GM18868 (cell line): ENCODE measurements around the gene JCAD.
"Not testable (repeated sequence)": the region's sequence is repeated elsewhere in the genome, so short reads cannot be mapped to it uniquely, and the experiment has no call there.

Experiments
- ATAC-seq: cut with Tn5 transposase; IDR thresholded peaks from one replicate; pipeline ENCODE4 v1.9.1; 2021; ENCODE audit warnings: mild to moderate bottlenecking, moderate library complexity; ENCODE audit not compliant: unreplicated experiment

The JCAD gene

DNA sequence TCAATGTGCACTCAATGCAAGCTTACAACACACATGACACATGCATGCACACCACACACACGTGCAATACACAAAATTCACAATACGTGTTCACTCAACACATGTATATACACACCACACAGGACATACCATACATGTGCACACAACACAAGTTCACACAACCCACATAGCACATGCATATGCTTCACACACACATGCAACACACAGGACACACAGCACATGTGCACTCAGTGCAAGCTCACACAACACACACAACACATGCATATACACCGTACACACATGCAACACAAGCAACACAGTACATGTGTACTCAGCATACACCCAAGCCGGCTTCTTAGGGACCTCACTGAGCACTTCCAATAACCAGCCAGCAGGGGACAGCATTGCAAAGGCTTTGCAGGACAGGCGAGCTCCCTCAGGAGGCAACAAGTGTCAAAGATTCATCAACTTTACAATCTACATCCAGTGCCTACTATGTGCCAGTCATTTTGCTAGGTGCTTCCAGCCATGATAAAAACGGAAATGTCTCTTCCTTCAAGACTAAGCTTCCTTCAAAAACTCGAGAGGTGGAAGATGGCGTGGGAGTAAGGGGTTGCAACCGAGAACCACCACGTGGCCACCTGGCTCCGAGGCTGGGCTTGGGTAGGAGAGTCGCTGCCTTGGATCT is 61.1 kb downstream of the JCAD start:
- peak; percentile 85 for ATAC-seq

DNA sequence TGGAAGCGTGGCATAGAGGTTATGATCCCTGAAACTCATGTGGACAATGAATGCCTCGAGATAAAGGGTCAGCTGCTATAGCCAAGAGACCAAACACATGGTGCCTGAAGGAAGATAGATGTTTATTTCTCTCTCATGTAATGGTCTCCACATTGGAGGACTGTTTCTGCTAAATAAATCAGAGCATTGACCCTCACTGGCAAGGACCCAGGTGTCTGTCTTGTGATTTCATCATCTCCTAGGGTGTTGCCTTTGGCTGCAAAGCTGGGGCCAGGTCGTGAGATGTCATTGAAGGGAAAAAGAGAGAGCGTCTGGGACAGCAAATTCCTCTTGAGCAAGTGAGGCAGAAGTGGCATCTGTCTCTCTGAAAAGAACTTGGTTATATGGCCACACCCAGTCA is 64.6 kb downstream of the JCAD start:
- no peak for ATAC-seq

DNA sequence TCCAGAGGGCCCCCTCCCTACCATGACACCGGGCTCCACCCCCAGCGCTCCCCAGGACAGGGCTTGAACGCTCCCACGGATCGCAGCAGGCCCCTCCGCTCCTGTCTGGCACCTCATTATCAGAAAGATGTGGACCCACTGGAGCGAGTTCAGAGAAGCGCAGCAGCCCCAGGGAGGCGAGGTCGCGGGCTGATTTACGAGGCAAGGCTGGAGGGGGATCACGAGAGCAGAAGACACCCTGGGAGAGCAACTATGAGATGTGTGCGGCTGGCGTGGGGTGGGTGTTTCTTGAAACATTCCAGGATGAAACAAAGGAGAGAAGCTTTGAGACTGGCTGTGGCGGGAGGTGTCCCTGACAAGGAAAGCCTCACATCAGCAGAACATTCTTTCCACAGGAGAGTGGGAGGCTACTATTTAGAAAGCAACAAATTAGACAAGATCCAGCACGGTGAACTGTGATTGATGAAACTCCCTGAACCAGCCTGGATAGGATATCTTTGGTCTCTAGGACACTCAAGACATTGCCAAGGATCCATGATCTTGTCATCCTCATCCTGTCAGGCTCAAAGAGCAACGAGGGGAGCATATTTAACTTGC is 66.0 kb downstream of the JCAD start:
- no peak for ATAC-seq

DNA sequence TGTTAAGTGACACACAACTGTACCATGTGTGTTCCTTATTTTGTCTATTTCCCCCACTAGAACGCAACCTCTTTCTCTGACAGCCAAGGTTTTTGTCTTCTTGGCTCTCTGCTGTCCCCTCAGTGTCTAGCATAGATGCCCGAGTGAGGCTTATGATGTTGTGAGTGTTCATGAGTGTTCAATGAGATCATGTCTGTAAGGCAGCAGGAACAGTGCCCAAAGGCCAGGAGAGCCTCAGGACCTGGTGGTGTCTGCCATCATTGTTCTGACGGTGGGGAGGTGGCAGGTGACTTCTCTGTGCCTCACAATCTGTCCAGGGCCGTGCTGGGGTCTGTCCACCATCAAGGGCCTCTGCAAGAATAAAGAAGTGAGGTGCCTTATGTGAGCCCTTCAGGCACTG is 66.5 kb downstream of the JCAD start:
- ATAC-seq = no peak

DNA sequence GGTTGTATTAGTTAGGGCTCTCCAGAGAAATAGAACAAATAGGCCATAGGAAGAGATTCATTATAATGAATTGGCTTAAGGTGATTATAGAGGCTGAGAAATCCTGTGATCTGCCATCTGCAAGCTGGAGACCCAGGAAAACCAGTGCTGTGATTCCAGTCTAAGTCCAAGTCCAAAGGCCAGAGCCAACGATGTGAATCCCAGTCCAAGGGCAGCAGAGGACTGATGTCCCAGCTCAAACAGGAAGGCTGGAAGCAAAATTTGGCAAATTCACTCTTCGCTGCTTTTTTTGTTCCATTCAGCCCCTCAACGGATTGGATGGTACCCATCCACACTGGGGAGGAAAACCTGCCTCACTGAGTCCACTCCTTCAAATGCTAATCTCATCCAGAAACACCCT is 68.0 kb downstream of the JCAD start:
- no peak for ATAC-seq

- ATAC-seq = no peak
Measured at GRCh38 chr10:29987471-29987870, 71.9 kb downstream of the JCAD start.

- no peak for ATAC-seq
Measured at GRCh38 chr10:29982997-29983648, 76.3 kb downstream of the JCAD start.

DNA sequence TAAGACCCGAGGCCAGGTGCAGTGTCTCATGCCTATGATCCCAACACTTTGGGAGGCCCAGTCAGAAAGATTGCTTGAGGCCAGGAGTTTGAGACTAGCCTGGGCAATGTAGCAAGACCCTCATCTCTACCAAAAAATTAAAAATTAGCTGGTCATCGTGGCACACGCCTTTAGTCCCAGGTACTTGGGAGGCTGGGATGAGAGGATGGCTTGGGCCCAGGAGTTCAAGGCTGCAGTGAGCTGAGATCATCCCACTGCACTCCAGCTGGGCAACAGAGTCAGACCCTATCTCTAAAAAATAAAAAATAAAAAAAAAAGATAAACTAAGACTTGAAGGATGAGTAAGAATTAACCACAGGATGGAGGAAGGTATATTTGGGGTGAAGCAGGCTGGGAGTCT is 77.9 kb downstream of the JCAD start:
- no peak for ATAC-seq

- ATAC-seq = no peak
Measured at GRCh38 chr10:29980084-29980483, 79.3 kb downstream of the JCAD start.

DNA sequence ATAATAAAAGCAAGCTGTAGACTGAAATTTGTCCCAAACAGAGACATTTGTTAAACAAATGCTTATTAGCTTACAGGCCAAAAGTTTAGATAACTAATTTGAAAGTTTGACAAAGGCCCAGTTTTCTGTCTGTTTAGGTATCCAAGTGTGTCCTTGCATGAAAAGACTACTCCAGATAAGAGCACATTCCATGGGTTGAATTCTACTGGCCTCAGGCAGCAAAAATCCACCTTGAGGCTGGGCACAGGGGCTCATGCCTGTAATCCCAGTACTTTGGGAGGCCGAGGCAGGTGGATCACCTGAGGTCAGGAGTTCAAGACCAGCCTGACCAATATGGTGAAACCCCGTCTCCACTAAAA is 80.0 kb downstream of the JCAD start:
- not testable (repeated sequence) for ATAC-seq

- ATAC-seq = no peak
Measured at GRCh38 chr10:29977171-29977570, 82.2 kb downstream of the JCAD start.

DNA sequence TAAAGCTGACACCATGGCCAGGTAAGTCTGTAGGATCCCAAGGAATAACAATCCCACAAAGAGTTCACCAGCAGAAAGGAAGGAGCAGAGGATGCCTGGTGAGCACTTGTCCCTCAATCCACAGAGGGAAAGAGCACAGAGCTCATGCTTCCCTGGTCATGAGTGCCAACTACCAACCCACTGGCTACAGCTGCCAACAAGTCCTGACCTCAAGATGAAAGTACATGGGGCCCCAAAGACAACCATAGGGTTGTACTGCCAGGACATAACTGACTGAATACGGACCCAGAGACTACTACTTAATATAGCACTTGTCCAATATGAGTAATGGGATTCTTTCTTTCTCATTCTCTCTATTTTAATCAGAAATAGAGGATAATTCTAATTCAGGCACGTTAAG is 83.3 kb downstream of the JCAD start:
- ATAC-seq = no peak

GRCh38 chr10:29974773-29975172 is 84.6 kb downstream of the JCAD start:
- ATAC-seq = no peak

GRCh38 chr10:29973921-29974320 is 85.5 kb downstream of the JCAD start:
- ATAC-seq = no peak

GRCh38 chr10:29970576-29970975 is 88.8 kb downstream of the JCAD start:
- ATAC-seq = no peak

GRCh38 chr10:29970012-29970396 is 89.4 kb downstream of the JCAD start:
- ATAC-seq = no peak

DNA sequence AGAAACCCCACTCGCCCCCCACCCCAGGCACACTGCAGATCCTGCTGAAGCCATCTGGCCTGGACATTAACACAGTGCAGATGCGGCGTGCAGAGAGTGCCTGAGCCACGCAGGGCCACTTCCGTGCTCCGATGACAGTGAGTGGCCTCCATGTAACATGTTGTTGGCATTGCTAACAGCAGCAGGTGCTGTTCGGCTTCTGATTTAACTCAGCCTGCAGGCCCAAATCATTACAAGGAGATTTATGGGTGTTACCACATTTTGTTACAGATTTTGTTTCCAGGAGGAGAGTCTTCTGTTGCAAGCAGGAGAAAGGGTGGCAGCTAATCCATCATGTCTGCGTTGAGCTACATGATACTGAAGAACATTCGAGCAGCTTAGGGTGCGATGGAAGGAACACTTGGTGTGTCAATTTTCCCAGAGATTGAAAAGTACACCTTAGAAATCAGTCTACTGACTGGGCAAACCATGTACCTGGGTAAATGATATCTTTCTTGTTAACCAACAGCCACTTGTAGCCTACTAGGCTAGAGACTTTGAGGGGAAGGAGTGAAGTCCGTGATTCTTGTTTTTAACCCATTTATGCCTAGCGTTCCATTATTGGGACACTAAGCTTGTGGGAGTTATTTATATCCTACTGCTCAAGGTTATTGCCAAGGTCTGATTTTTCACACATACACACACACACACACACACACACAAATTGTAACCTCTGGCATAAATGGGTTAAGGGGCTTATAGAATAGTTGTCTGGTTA is 90.0 kb downstream of the JCAD start:
- no peak for ATAC-seq

- no peak for ATAC-seq
Measured at GRCh38 chr10:29968585-29968984, 90.8 kb downstream of the JCAD start.

GRCh38 chr10:29966269-29966668 is 93.1 kb downstream of the JCAD start:
- no peak for ATAC-seq
